SU-DHL-6 (cell line): ENCODE results near the gene ZNF583.

ENCODE experiments used
- H2AFZ ChIP-seq: fragments of 200-600 bp; sonication (generic); 2 replicates; pipeline ENCODE4 v1.6.1; 2014; ENCODE audit warnings: low read depth, mild to moderate bottlenecking, moderate library complexity, mixed read lengths, antibody characterized with exemption, low read length; ENCODE audit not compliant: severe bottlenecking
- H3F3A ChIP-seq: fragments of 200-600 bp; shearing (Covaris generic); 2 replicates; pipeline ENCODE4 v1.6.0; 2016; ENCODE audit warnings: antibody characterized with exemption, mild to moderate bottlenecking; ENCODE audit not compliant: insufficient read depth
- H3K27ac ChIP-seq: fragments of 200-600 bp; sonication (generic); 2 replicates; pipeline ENCODE4 v1.5.1; 2016; ENCODE audit warnings: low read depth, mild to moderate bottlenecking, low read length, moderate library complexity, mixed read lengths
- H3K27me3 ChIP-seq: fragments of 200-600 bp; sonication (generic), shearing (Covaris generic); 2 replicates; pipeline ENCODE4 v1.6.0; 2014; ENCODE audit warnings: mild to moderate bottlenecking, low read length
- H3K36me3 ChIP-seq: fragments of 200-600 bp; sonication (generic); 2 replicates; pipeline ENCODE4 v1.6.1; 2014; ENCODE audit warnings: mild to moderate bottlenecking, low read length, mixed read lengths
- H3K4me2 ChIP-seq: fragments of 300-600, 200-600 bp; shearing (Covaris generic), sonication (generic); 2 replicates; pipeline ENCODE4 v1.6.0; 2014; ENCODE audit warnings: low read length, low read depth, mild to moderate bottlenecking; ENCODE audit not compliant: poor library complexity, severe bottlenecking
- H3K4me3 ChIP-seq: fragments of 200-600 bp; sonication (generic); 2 replicates; pipeline ENCODE4 v1.5.1; 2014; ENCODE audit warnings: antibody characterized with exemption, low read length, mild to moderate bottlenecking, mixed read lengths; ENCODE audit not compliant: insufficient read depth, poor library complexity, severe bottlenecking
- H3K79me2 ChIP-seq: fragments of 200-600 bp; sonication (generic); 2 replicates; pipeline ENCODE4 v1.6.1; 2014; ENCODE audit warnings: mild to moderate bottlenecking, low read length, moderate library complexity; ENCODE audit not compliant: insufficient read depth
- H3K9ac ChIP-seq: fragments of 200-600 bp; sonication (generic); 2 replicates; pipeline ENCODE4 v1.7.0; 2014; ENCODE audit warnings: mild to moderate bottlenecking, low read length
- H3K9me2 ChIP-seq: fragments of 200-600 bp; sonication (generic); replicated peaks from 2 replicates; pipeline ENCODE4 v1.6.1; 2014; ENCODE audit warnings: low read length; ENCODE audit not compliant: insufficient read depth
- H3K9me3 ChIP-seq: fragments of 200-600 bp; sonication (generic); 2 replicates; pipeline ENCODE4 v1.6.1; 2014; ENCODE audit warnings: low read length, mixed read lengths; ENCODE audit not compliant: insufficient read depth
- H4K20me1 ChIP-seq: fragments of 200-600 bp; sonication (generic); 2 replicates; pipeline ENCODE4 v1.6.1; 2014; ENCODE audit warnings: low read depth, mild to moderate bottlenecking, antibody characterized with exemption, low read length, moderate library complexity, mixed read lengths
- EZH2phosphoT487 ChIP-seq: fragments of 200-600 bp; sonication (generic), shearing (Covaris generic); conservative IDR thresholded peaks from 2 replicates; pipeline ENCODE4 v1.6.1; 2018; ENCODE audit warnings: mild to moderate bottlenecking, antibody characterized with exemption, low read length, moderate library complexity, mixed read lengths
- TF ChIP-seq, protein P1 (sequence below): fragments of 200-600 bp; sonication (generic); IDR thresholded peaks from one replicate; pipeline ENCODE4 v1.5.1; 2017; ENCODE audit warnings: antibody characterized with exemption, mild to moderate bottlenecking, low read length, moderate library complexity; ENCODE audit not compliant: insufficient read depth, poor library complexity, severe bottlenecking

ZNF583 gene

DNA sequence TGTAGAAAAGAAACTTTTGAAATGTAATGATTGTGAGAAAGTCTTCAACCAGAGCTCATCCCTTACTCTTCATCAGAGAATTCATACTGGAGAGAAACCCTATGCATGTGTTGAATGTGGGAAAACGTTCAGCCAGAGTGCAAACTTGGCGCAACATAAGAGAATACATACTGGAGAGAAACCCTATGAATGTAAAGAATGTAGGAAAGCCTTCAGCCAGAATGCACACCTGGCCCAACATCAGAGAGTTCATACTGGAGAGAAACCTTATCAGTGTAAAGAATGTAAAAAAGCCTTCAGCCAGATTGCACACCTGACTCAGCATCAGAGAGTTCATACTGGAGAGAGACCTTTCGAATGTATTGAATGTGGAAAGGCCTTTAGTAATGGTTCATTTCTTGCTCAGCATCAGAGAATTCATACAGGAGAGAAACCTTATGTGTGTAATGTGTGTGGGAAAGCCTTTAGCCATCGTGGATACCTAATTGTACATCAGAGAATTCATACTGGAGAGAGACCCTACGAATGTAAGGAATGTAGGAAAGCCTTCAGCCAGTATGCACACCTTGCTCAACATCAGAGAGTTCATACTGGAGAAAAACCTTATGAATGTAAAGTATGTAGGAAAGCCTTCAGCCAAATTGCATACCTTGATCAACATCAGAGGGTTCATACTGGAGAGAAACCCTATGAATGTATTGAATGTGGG, 19.3 kb downstream of the ZNF583 start:
- Histone ChIP-seq H3F3A (peaks cover 5% of the 10 kb centered on the region; the same call in 1 of the 2 replicates), H3K9me2 (no peaks in the 10 kb centered on the region), H3K27me3 (no peaks in the 10 kb centered on the region), H2AFZ (no peak overlapping the region), H3K4me3 (no peak overlapping the region), H3K9me3 (peaks cover 84% of the 10 kb centered on the region), H3K36me3 (peaks cover 43% of the 10 kb centered on the region), H3K27ac (no peak overlapping the region), H3K9ac (no peak overlapping the region), H4K20me1 (no peaks in the 10 kb centered on the region), H3K79me2 (no peaks in the 10 kb centered on the region), H3K4me2 (no peak overlapping the region)
- no peak for TF ChIP-seq EZH2phosphoT487
- TF ChIP-seq, protein P1, sequence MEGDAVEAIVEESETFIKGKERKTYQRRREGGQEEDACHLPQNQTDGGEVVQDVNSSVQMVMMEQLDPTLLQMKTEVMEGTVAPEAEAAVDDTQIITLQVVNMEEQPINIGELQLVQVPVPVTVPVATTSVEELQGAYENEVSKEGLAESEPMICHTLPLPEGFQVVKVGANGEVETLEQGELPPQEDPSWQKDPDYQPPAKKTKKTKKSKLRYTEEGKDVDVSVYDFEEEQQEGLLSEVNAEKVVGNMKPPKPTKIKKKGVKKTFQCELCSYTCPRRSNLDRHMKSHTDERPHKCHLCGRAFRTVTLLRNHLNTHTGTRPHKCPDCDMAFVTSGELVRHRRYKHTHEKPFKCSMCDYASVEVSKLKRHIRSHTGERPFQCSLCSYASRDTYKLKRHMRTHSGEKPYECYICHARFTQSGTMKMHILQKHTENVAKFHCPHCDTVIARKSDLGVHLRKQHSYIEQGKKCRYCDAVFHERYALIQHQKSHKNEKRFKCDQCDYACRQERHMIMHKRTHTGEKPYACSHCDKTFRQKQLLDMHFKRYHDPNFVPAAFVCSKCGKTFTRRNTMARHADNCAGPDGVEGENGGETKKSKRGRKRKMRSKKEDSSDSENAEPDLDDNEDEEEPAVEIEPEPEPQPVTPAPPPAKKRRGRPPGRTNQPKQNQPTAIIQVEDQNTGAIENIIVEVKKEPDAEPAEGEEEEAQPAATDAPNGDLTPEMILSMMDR: no peak

DNA sequence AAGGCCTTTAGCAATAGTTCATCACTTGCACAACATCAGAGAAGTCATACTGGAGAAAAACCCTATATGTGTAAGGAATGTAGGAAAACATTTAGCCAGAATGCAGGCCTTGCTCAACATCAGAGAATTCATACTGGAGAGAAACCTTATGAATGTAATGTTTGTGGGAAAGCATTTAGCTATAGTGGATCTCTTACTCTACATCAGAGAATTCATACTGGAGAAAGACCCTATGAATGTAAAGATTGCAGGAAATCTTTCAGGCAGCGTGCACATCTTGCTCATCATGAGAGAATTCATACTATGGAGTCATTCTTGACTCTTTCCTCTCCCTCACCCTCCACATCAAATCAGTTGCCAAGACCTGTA, 19.8 kb downstream of the ZNF583 start:
- Histone ChIP-seq H3K9ac (no peak overlapping the region), H4K20me1 (no peaks in the 10 kb centered on the region), H2AFZ (no peak overlapping the region), H3K4me2 (no peak overlapping the region), H3K27me3 (no peaks in the 10 kb centered on the region), H3K36me3 (peaks cover 38% of the 10 kb centered on the region), H3K9me2 (no peaks in the 10 kb centered on the region), H3F3A (peaks cover 5% of the 10 kb centered on the region; the same call in 1 of the 2 replicates), H3K4me3 (no peak overlapping the region), H3K27ac (no peak overlapping the region), H3K79me2 (no peaks in the 10 kb centered on the region), H3K9me3 (peaks cover 82% of the 10 kb centered on the region)
- TF ChIP-seq, protein P1: no peak
- TF ChIP-seq EZH2phosphoT487: no peak

DNA sequence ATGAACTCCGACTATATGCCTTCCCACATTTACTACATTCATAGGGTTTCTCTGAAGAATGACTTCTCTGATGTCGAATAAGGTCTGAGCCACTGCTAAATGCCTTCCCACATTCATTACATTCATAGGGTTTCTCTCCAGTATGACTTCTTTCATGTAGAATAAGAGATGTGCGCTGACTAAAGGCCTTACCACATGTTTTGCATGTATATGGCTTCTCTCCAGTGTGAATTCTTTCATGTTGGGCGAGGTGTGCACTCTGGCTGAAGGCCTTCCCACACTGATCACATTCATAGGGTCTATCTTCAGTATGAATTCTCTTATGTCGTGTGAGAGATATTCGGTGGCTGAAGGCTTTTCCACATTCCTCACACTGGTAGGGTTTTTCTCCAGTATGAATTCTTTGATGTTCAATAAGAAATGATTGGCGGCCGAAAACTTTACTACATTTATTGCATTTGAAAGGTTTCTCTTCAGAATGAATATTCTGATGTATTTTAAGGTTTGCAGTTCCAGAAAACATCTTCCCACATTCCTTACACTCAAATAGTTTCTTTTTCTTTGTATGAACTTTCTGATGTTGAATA, 37.2 kb downstream of the ZNF583 start:
- no peaks in the 10 kb centered on the region for H3K79me2 ChIP-seq
- H3K9ac ChIP-seq: no peak overlapping the region
- H2AFZ ChIP-seq: no peak overlapping the region
- peaks cover 40% of the 10 kb centered on the region; the same call in 1 of the 2 replicates for H3K9me3 ChIP-seq
- H3K9me2 ChIP-seq: no peaks in the 10 kb centered on the region
- H3F3A ChIP-seq: no peaks in the 10 kb centered on the region
- TF ChIP-seq, protein P1: no peak
- TF ChIP-seq EZH2phosphoT487: no peak
- H4K20me1 ChIP-seq: no peaks in the 10 kb centered on the region
- H3K27me3 ChIP-seq: no peaks in the 10 kb centered on the region
- H3K27ac ChIP-seq: no peak overlapping the region
- H3K4me2 ChIP-seq: no peak overlapping the region
- no peaks in the 10 kb centered on the region for H3K36me3 ChIP-seq
- no peak overlapping the region for H3K4me3 ChIP-seq
